ENCODE measurements around the gene OR56A1.

DNA sequence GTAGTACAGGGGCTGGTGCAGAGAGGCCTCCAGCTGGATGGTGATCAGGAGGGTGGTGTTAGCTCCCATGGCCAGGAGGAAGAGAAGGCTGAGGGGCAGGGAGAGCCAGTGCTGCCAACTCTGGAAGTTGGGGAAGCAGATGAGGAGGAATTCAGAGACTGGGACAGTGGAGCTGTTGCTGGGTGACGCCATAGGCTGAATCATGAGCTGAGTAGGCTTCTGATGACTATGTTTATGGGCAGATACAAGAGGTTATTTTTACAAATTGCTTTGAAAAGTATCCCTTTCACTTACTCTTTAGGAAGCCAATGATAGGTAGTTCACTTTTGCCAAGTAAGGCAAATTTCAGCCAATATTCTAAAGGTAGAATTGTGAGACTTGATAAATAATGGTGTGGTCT, 3.1 kb downstream of the OR56A1 start:
- TF ChIP-seq RB1 (IDR thresholded peaks at IDR 0.05; ENCODE audit: low read depth) (no peak), TCFL5 (CRISPR knock-in tag; conservative IDR thresholded peaks at IDR 0.05) (no peak), EZH2 (IDR thresholded peaks at IDR 0.05; ENCODE audit: borderline replicate concordance, low read depth, low read length) (no peak), SMC3 (conservative IDR thresholded peaks at IDR 0.05; ENCODE audit: insufficient read depth, low read depth, low read length) (no peak), MAFK (IDR thresholded peaks at IDR 0.05; ENCODE audit: low read length) (no peak), ELF1 (tag; IDR thresholded peaks at IDR 0.05) (no peak), ATF1 (CRISPR knock-in tag; IDR thresholded peaks at IDR 0.05) (no peak), ATF1 (tag; IDR thresholded peaks at IDR 0.05) (no peak), CC2D1A (IDR thresholded peaks at IDR 0.05) (no peak), ELF4 (CRISPR knock-in tag; IDR thresholded peaks at IDR 0.05) (no peak)
- TF ChIP-seq, protein P1, sequence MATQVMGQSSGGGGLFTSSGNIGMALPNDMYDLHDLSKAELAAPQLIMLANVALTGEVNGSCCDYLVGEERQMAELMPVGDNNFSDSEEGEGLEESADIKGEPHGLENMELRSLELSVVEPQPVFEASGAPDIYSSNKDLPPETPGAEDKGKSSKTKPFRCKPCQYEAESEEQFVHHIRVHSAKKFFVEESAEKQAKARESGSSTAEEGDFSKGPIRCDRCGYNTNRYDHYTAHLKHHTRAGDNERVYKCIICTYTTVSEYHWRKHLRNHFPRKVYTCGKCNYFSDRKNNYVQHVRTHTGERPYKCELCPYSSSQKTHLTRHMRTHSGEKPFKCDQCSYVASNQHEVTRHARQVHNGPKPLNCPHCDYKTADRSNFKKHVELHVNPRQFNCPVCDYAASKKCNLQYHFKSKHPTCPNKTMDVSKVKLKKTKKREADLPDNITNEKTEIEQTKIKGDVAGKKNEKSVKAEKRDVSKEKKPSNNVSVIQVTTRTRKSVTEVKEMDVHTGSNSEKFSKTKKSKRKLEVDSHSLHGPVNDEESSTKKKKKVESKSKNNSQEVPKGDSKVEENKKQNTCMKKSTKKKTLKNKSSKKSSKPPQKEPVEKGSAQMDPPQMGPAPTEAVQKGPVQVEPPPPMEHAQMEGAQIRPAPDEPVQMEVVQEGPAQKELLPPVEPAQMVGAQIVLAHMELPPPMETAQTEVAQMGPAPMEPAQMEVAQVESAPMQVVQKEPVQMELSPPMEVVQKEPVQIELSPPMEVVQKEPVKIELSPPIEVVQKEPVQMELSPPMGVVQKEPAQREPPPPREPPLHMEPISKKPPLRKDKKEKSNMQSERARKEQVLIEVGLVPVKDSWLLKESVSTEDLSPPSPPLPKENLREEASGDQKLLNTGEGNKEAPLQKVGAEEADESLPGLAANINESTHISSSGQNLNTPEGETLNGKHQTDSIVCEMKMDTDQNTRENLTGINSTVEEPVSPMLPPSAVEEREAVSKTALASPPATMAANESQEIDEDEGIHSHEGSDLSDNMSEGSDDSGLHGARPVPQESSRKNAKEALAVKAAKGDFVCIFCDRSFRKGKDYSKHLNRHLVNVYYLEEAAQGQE (IDR thresholded peaks at IDR 0.05; ENCODE audit: borderline replicate concordance) = no peak
- TF ChIP-seq, protein P1 (CRISPR knock-in tag; IDR thresholded peaks at IDR 0.05; ENCODE audit: low read depth) = no peak
- TF ChIP-seq, protein P2, sequence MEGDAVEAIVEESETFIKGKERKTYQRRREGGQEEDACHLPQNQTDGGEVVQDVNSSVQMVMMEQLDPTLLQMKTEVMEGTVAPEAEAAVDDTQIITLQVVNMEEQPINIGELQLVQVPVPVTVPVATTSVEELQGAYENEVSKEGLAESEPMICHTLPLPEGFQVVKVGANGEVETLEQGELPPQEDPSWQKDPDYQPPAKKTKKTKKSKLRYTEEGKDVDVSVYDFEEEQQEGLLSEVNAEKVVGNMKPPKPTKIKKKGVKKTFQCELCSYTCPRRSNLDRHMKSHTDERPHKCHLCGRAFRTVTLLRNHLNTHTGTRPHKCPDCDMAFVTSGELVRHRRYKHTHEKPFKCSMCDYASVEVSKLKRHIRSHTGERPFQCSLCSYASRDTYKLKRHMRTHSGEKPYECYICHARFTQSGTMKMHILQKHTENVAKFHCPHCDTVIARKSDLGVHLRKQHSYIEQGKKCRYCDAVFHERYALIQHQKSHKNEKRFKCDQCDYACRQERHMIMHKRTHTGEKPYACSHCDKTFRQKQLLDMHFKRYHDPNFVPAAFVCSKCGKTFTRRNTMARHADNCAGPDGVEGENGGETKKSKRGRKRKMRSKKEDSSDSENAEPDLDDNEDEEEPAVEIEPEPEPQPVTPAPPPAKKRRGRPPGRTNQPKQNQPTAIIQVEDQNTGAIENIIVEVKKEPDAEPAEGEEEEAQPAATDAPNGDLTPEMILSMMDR (IDR thresholded peaks at IDR 0.05 in 2 of 3, conservative IDR thresholded peaks at IDR 0.05 in 1 of 3; ENCODE audit: insufficient read depth in 2 of 3, low read depth in 1 of 3, low read length in 3 of 3) = no peak
- TF ChIP-seq, protein P3, sequence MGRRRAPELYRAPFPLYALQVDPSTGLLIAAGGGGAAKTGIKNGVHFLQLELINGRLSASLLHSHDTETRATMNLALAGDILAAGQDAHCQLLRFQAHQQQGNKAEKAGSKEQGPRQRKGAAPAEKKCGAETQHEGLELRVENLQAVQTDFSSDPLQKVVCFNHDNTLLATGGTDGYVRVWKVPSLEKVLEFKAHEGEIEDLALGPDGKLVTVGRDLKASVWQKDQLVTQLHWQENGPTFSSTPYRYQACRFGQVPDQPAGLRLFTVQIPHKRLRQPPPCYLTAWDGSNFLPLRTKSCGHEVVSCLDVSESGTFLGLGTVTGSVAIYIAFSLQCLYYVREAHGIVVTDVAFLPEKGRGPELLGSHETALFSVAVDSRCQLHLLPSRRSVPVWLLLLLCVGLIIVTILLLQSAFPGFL (CRISPR knock-in tag; IDR thresholded peaks at IDR 0.05) = no peak
